K562 (cell line): ENCODE data around the gene GALNT16. TPM values are rescaled to one million over a fixed set of nuclear protein-coding genes. Genes with fewer than 3 reads are reported as not detected.
A peak's percentile ranks its signal among the peaks of the same experiment; 100 is the strongest.

Experiments
- CREB1 ChIP-seq, 2 experiments: sonication (generic) in 1 of 2; formaldehyde crosslinking in 1 of 2; IDR thresholded peaks; 2 replicates each; pipeline versions ENCODE4 v1.6.1 to v1.8.0; 2012 to 2022; ENCODE audit warnings: inconsistent platforms in 1 of 2, mild to moderate bottlenecking in 1 of 2, missing genetic modification reagents in 1 of 2, moderate library complexity in 1 of 2
- DPF2 ChIP-seq: fragments of 450-650 bp; IDR thresholded peaks from 2 replicates; pipeline ENCODE4 v1.6.1; 2016
- E2F1 ChIP-seq: sonication (generic); formaldehyde crosslinking; IDR thresholded peaks from 2 replicates; pipeline ENCODE4 v1.8.1; 2023; ENCODE audit warnings: mild to moderate bottlenecking, missing genetic modification reagents, moderate library complexity
- ESRRA ChIP-seq: fragments of 450-650 bp; IDR thresholded peaks from 2 replicates; pipeline ENCODE4 v1.6.1; 2014; ENCODE audit warnings: low read depth, mild to moderate bottlenecking, moderate library complexity, borderline replicate concordance
- HES1 ChIP-seq: fragments of 450-650 bp; IDR thresholded peaks from 2 replicates; pipeline ENCODE4 v1.6.1; 2016; ENCODE audit warnings: low read depth, mild to moderate bottlenecking, moderate library complexity
- KAT8 ChIP-seq: fragments of 450-650 bp; IDR thresholded peaks from 2 replicates; pipeline ENCODE4 v1.6.1; 2016; ENCODE audit warnings: low read depth, mild to moderate bottlenecking
- MCM5 ChIP-seq: fragments of 450-650 bp; IDR thresholded peaks from 2 replicates; pipeline ENCODE4 v1.6.1; 2016; ENCODE audit warnings: low read depth
- NR4A1 ChIP-seq, 2 experiments: fragments of 250-450 bp in 1 of 2; fragments of 450-650 bp in 1 of 2; sonication (Bioruptor Pico) in 1 of 2; IDR thresholded peaks; 2 replicates each; pipeline versions ENCODE4 v1.4.0 to v1.6.1; 2016 to 2020; ENCODE audit warnings: mild to moderate bottlenecking in 2 of 2, missing compliant biosample characterization in 1 of 2, missing genetic modification characterization in 1 of 2, moderate library complexity in 1 of 2
- OTX1 ChIP-seq: fragments of 450-650 bp; formaldehyde crosslinking; IDR thresholded peaks from 2 replicates; pipeline ENCODE4 v1.4.0; 2022; ENCODE audit warnings: mild to moderate bottlenecking
- PBX2 ChIP-seq, 2 experiments: IDR thresholded peaks in 1 of 2; conservative IDR thresholded peaks in 1 of 2; 2 replicates each; pipeline ENCODE4 v1.6.1; 2016; ENCODE audit warnings: low read depth in 2 of 2, mild to moderate bottlenecking in 1 of 2, missing compliant biosample characterization in 1 of 2, missing genetic modification characterization in 1 of 2, moderate library complexity in 1 of 2
- POLR2H ChIP-seq: IDR thresholded peaks from 2 replicates; pipeline ENCODE4 v1.6.1; 2016; ENCODE audit warnings: missing genetic modification characterization, low read depth, mild to moderate bottlenecking, control low read depth, missing compliant biosample characterization, moderate library complexity
- RBM17 ChIP-seq: fragments of 200-400 bp; formaldehyde crosslinking; IDR thresholded peaks from 2 replicates; pipeline ENCODE4 v1.6.1; 2017; ENCODE audit warnings: low read depth, mild to moderate bottlenecking, low read length, borderline replicate concordance
- RFX5 ChIP-seq: IDR thresholded peaks from 2 replicates; pipeline ENCODE4 v1.6.1; 2011; ENCODE audit warnings: low read depth, mild to moderate bottlenecking, improper control_type of control experiment, low read length
- ZBTB5 ChIP-seq: fragments of 450-650 bp; IDR thresholded peaks from 2 replicates; pipeline ENCODE4 v1.6.1; 2017; ENCODE audit warnings: antibody characterized with exemption
- ZBTB9 ChIP-seq: fragments of 450-650 bp; formaldehyde crosslinking; IDR thresholded peaks from 2 replicates; pipeline ENCODE4 v1.4.0; 2020; ENCODE audit warnings: mild to moderate bottlenecking, moderate library complexity
- ZFP1 ChIP-seq: fragments of 450-650 bp; formaldehyde crosslinking; IDR thresholded peaks from 2 replicates; pipeline ENCODE4 v1.4.0; 2020; ENCODE audit warnings: mild to moderate bottlenecking, mixed read lengths
- ZNF134 ChIP-seq: fragments of 250-450 bp; sonication (Bioruptor Pico); conservative IDR thresholded peaks from 2 replicates; pipeline ENCODE4 v1.4.0; 2020
- polyA plus RNA-seq, 8 experiments: library from polyadenylated mRNA; depleted of rRNA in 4 of 8; stranded (reverse) in 5 of 8; unstranded in 3 of 8; fragments of >200 nt; fragmentation: Nextera tagmentation in 2 of 8; fragmentation: Illumina TruSeq in 1 of 8; extraction: Ambion mirVana in 2 of 8; extraction: Trizol in 1 of 8; gene quantifications; 2 replicates each; pipeline versions ENCODE4 v1.2.1 to v1.2.3, GENCODE V29; 2011 to 2014; ENCODE audit warnings: inconsistent platforms in 1 of 8, missing spikeins in 1 of 8
- total RNA-seq, 7 experiments: library from RNA; depleted of rRNA in 6 of 7; stranded (reverse); fragments of >200 nt in 6 of 7; fragmentation: Illumina TruSeq in 2 of 7; extraction: Trizol in 2 of 7; gene quantifications; 2 replicates each; pipeline versions ENCODE4 v1.2.1 to v1.2.3, GENCODE V29; 2011 to 2021; ENCODE audit warnings: low replicate concordance in 1 of 7

Gene GALNT16
- total and polyA plus RNA-seq, 9 of the 15 experiments (the other 6 are each of a cell fraction or from before 2014, with no cell fraction given), result not detected

- TF ChIP-seq ZBTB9 (CRISPR knock-in tag) (no peak), E2F1 (CRISPR knock-in tag) (no peak), OTX1 (no peak), RBM17 (no peak), MCM5 (no peak), DPF2 (no peak), ESRRA (peak; percentile 42; the same call in 1 of the 2 replicates), POLR2H (tag) (peak; percentile 87), RFX5 (no peak), CREB1 (IDR thresholded peaks at IDR 0.05) (peak; percentile 89), CREB1 (CRISPR knock-in tag; IDR thresholded peaks at IDR 0.05) (peak; percentile 92), PBX2 (CRISPR knock-in tag; IDR thresholded peaks at IDR 0.05; ENCODE audit: low read depth) (no peak), PBX2 (tag; conservative IDR thresholded peaks at IDR 0.05; ENCODE audit: low read depth) (peak; percentile 46; the same call in 1 of the 2 replicates), KAT8 (no peak), ZBTB5 (no peak), ZFP1 (CRISPR knock-in tag) (no peak), NR4A1 (CRISPR knock-in tag; IDR thresholded peaks at IDR 0.05) (no peak), NR4A1 (tag; IDR thresholded peaks at IDR 0.05) (no peak), HES1 (no peak), ZNF134 (CRISPR knock-in tag) (0 out of 2 replicates have a peak, but pooled peaks have one; percentile 15)
Observed at GRCh38 chr14:69398053-69398817, 138.3 kb downstream of the GALNT16 start, which contains the start of the genes ERH and SLC39A9 (continued).
